ENCODE data around the gene ZNF862.

- TF ChIP-seq POLR2AphosphoS5 (IDR thresholded peaks at IDR 0.05; ENCODE audit: low read depth, low read length) (no peak), SIN3A (IDR thresholded peaks at IDR 0.05; ENCODE audit: borderline replicate concordance, insufficient read depth, low read length) (no peak), REST (IDR thresholded peaks at IDR 0.05; ENCODE audit: insufficient read depth in 1 of 2, low read depth in 2 of 2, low read length in 2 of 2) (no peak), TAF1 (IDR thresholded peaks at IDR 0.05; ENCODE audit: borderline replicate concordance, insufficient read depth, low read length) (no peak)
These were observed 49.1 kb upstream of the ZNF862 start for GRCh38 chr7:149789101-149789500.

Data from PFSK-1 (cell line).